Breast epithelium (tissue), 4 donors: ENCODE results near the gene POFUT1. TPM values are rescaled to one million over a fixed set of nuclear protein-coding genes. Genes with fewer than 3 reads are reported as not detected.

Experiments used
- DNase-seq, 2 donors: peaks; one replicate each; pipeline ENCODE4 v3.0.0-alpha.2; 2019; ENCODE audit warnings: low spot score in 2 of 2
- H3K27ac ChIP-seq, 2 donors: fragments of 200-600 bp; sonication (generic) in 1 of 2; one replicate each; pipeline ENCODE4 v1.5.1; 2016 to 2019; ENCODE audit warnings: mild to moderate bottlenecking in 1 of 2
- H3K27me3 ChIP-seq, 2 donors: fragments of 200-600 bp; sonication (generic) in 1 of 2; one replicate each; pipeline versions ENCODE4 v1.5.1 to v1.6.0; 2017 to 2019; ENCODE audit warnings: control low read depth in 1 of 2, mild to moderate bottlenecking in 1 of 2
- H3K36me3 ChIP-seq: fragments of 200-600 bp; one replicate; pipeline ENCODE4 v1.5.1; 2019
- H3K4me1 ChIP-seq, 2 donors: fragments of 200-600 bp; sonication (generic); one replicate each; pipeline ENCODE4 v1.5.1; 2016 to 2019; ENCODE audit warnings: control low read depth in 1 of 2
- H3K4me3 ChIP-seq, 3 donors: fragments of 200-600 bp; sonication (generic); 1 replicate in 2 of 3; 2 replicates in 1 of 3; pipeline ENCODE4 v1.5.1; 2016 to 2019; ENCODE audit warnings: mild to moderate bottlenecking in 3 of 3, moderate library complexity in 2 of 3
- H3K9me3 ChIP-seq, 2 donors: fragments of 200-600 bp; sonication (generic) in 1 of 2; one replicate each; pipeline ENCODE4 v1.5.1; 2016 to 2019; ENCODE audit warnings: control low read depth in 1 of 2
- POLR2A ChIP-seq: fragments of 450-650 bp; IDR thresholded peaks from one replicate; pipeline ENCODE4 v1.6.1; 2016; ENCODE audit warnings: antibody characterized with exemption, mild to moderate bottlenecking, moderate library complexity
- POLR2AphosphoS5 ChIP-seq, 3 donors: sonication (generic); formaldehyde crosslinking; IDR thresholded peaks; one replicate each; pipeline ENCODE4 v1.6.1; 2017; ENCODE audit warnings: antibody characterized with exemption in 3 of 3
- intact Hi-C: fragments of 100-400 bp; cut with DNase I; formaldehyde crosslinking; loops from one replicate; pipeline ENCODE4 v1.15.1; 2023; ENCODE audit warnings: low total_unique reads
- total RNA-seq, 3 donors: library from RNA; depleted of rRNA; stranded (reverse); fragments of >200 nt; gene quantifications; one replicate each; pipeline ENCODE4 v1.1.0, GENCODE V29; 2016
- TF ChIP-seq, protein P1 (sequence below), 3 donors: fragments of 450-650 bp; IDR thresholded peaks; one replicate each; pipeline ENCODE4 v1.5.1; 2016 to 2017; ENCODE audit warnings: antibody characterized with exemption in 3 of 3, mild to moderate bottlenecking in 3 of 3, moderate library complexity in 3 of 3

Gene POFUT1
- total RNA-seq, 3 donors from 2014 or later = 29.5 to 38.7 (median 34.2) TPM

DNA sequence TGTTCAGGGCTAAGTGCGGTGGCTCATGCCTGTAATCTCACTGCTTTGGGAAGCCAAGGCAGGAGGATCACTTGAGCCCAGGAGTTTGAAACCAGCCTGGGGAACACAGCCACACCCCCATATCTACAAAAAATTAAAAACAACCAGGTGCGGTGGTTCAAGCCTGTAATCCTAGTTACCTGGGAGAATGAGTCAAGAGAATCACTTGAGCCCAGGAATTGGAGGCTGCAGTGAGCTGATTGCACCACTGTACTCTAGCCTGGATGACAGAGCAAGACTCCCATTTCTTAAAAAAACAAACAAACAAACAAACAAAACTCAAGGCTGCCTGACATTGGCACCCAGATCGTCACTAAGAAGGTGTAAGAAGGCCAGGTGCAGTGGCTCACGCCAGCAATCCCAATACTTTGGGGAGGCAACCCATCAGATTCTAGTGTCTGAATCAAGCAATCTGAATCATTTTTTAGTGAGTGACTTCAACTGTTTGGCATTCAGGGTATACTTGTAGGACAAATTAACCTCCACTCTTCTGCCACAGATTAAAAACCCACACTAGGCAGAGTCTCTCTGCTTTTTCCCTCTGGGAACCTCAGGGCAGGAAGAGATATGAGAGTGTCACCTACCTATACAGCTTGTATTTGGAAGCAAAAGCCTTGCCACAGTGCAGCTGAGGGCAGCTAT is 6.2 kb upstream of the POFUT1 start:
- Histone ChIP-seq H3K27ac (peak overlapping the region; percentile 97 to 99), H3K4me3 (no peak overlapping the region)

DNA sequence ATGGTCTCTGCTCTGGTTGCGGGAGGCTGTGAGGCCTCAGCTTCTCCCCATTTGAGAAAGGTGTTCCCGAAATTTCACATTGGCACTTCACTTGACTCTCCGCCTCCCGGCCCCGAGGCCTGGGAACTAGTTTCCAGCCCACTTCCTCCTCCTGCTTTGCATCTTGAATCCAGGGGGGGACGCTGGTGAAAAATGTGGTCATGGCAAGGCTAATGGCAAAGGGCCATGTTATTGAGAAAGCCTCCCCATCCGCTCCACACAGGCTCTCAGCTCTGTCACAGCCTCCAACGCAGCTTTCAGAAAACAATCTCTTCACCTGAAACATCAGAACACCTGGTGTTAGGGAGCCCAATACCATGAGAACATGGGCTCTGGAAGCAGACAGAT is 5.7 kb upstream of the POFUT1 start:
- peak overlapping the region; percentile 97 to 99 for H3K27ac ChIP-seq

More for the DNA sequence above, 6.2 kb upstream of the POFUT1 start:
- no peak for TF ChIP-seq POLR2AphosphoS5 (IDR thresholded peaks at IDR 0.05)
- TF ChIP-seq, protein P1, sequence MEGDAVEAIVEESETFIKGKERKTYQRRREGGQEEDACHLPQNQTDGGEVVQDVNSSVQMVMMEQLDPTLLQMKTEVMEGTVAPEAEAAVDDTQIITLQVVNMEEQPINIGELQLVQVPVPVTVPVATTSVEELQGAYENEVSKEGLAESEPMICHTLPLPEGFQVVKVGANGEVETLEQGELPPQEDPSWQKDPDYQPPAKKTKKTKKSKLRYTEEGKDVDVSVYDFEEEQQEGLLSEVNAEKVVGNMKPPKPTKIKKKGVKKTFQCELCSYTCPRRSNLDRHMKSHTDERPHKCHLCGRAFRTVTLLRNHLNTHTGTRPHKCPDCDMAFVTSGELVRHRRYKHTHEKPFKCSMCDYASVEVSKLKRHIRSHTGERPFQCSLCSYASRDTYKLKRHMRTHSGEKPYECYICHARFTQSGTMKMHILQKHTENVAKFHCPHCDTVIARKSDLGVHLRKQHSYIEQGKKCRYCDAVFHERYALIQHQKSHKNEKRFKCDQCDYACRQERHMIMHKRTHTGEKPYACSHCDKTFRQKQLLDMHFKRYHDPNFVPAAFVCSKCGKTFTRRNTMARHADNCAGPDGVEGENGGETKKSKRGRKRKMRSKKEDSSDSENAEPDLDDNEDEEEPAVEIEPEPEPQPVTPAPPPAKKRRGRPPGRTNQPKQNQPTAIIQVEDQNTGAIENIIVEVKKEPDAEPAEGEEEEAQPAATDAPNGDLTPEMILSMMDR (IDR thresholded peaks at IDR 0.05) = no peak
- TF ChIP-seq POLR2A = no peak
- Histone ChIP-seq H3K27me3 (no peaks in the 10 kb centered on the region), H3K36me3 (no peaks in the 10 kb centered on the region), H3K9me3 (no peaks in the 10 kb centered on the region), H3K4me1 (peaks cover 5 to 40% of the 10 kb centered on the region in 2 donors)
- no peak for DNase-seq
- intact Hi-C loops = no loop called here

DNA sequence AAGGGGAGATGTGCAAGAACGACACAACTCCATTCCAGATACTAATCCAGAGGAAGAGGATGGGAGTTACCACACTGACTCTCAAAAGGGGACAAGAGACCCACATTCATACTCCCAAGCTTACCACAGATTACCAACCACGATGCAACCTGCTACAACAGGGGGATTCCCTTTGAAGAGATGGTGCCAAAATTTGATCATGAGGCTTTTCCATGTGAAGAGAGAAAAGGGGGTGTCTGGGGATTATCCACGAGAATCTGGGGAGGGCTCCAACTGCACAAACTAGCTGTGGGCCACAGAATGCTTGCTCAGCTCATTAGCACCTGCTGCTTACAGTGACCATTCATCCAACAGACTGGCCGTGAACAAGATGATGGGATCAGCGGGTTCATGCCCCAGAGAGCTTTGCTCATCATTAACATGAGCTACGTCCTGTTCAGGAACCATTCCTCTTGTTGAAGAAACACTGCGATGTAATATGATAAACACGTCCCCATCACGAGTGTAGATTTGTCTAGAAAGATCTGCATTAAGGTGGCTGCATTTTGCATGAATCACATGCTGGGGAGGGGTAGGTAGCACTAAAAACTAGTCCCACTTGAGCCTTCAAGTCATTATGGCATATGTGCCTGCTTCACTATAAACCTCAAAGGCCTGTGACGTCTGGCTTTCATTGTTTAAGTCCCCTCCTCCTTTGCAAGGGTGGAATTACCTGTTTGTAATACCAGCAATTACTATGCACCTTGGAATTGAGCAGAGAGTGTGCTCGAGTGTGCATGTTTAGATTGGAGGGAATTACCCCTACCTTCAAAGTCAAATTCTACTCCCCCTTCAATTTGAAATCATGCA is 4.1 kb upstream of the POFUT1 start:
- Histone ChIP-seq H3K9me3 (no peaks in the 10 kb centered on the region), H3K4me3 (peak overlapping the region in 2 of 3 donors; percentile 17 to 19), H3K27me3 (no peaks in the 10 kb centered on the region), H3K27ac (peak overlapping the region; percentile 97 to 99), H3K4me1 (peaks cover 8 to 43% of the 10 kb centered on the region in 2 donors), H3K36me3 (no peaks in the 10 kb centered on the region)
- no peak for TF ChIP-seq POLR2AphosphoS5 (IDR thresholded peaks at IDR 0.05)
- TF ChIP-seq, protein P1 (IDR thresholded peaks at IDR 0.05) = no peak
- TF ChIP-seq POLR2A = no peak
- intact Hi-C loops = no loop called here
- no peak for DNase-seq

More for the DNA sequence above, 5.7 kb upstream of the POFUT1 start:
- Histone ChIP-seq H3K36me3 (no peaks in the 10 kb centered on the region), H3K4me3 (peak overlapping the region in 1 of 3 donors; percentile 16), H3K9me3 (no peaks in the 10 kb centered on the region), H3K27me3 (no peaks in the 10 kb centered on the region), H3K4me1 (peaks cover 8 to 43% of the 10 kb centered on the region in 2 donors)
- intact Hi-C loops = no loop called here
- TF ChIP-seq POLR2A (no peak), POLR2AphosphoS5 (IDR thresholded peaks at IDR 0.05) (peak in 1 of 3 donors; percentile 28)
- TF ChIP-seq, protein P1 (IDR thresholded peaks at IDR 0.05) = no peak
- DNase-seq = peak in 1 of 2 donors; percentile 79

DNA sequence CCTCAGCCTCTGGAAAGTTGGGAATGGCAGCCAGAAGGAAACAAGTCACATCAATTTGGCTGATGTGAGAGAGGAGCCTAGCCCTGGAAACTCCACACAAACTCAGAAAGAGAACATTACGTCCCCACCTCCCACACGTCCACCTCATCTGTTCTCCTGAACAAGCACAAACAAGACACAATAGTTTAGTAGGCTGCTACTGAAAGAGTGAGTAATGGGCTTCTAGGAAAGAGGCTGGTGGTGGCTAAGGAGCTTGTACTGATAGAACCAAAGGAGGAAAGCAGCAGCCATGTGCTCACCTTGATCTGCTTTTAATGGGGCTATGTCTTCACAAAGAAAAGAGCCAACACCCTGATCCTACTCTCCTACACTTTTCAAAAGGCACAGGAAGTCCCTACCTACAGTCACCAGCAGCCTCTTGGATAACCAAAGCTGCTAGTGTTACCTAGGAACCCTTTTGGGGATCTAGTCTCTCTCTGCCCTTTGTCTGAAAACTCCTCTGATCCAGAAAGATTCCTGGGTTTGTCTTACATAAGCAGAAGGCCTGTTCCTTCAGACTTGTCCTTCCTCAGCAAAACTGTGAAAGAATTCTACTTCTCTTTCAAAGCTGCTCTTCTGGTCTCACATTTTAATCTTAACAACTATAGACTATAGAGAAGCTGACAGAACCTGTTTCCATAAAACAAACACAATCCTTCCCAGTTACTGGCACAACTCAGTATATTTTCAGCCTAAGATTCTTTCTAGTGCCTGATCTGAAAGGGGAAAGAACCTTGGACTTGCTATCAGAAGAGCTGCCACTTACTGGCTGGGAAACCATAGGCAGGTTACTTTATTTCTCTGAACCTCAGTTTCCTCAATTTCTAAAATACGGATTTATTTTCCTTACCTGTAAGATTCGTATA is 3.2 kb upstream of the POFUT1 start:
- Histone ChIP-seq H3K4me1 (peaks cover 8 to 43% of the 10 kb centered on the region in 2 donors), H3K4me3 (peak overlapping the region in 2 of 3 donors; percentile 17 to 19), H3K27me3 (no peaks in the 10 kb centered on the region), H3K9me3 (no peaks in the 10 kb centered on the region), H3K27ac (peak overlapping the region; percentile 97 to 99), H3K36me3 (no peaks in the 10 kb centered on the region)
- TF ChIP-seq POLR2AphosphoS5 (IDR thresholded peaks at IDR 0.05) (peak in 1 of 3 donors; percentile 45), POLR2A (no peak)
- TF ChIP-seq, protein P1 (IDR thresholded peaks at IDR 0.05) = no peak
- intact Hi-C loops = no loop called here
- DNase-seq = peak in 1 of 2 donors; percentile 70
